SK-MEL-5 (cell line): ENCODE data around the gene DLGAP3. TPM values are rescaled to one million over a fixed set of nuclear protein-coding genes. Genes with fewer than 3 reads are reported as not detected.
A peak's percentile ranks its signal among the peaks of the same experiment; 100 is the strongest.

Experiments
- DNase-seq: peaks from one replicate; pipeline ENCODE4 v3.0.0-alpha.2; 2016; ENCODE audit warnings: low read depth, low spot score
- in situ Hi-C: cut with HindIII; loops from 2 replicates; pipeline ENCODE4 v1.10.0; 2016; ENCODE audit warnings: low sequenced_read_pairs, high pct_unique_total_duplicates, low pct_unique_long_range_greater_than_20kb
- total RNA-seq: library from RNA; depleted of rRNA; stranded (reverse); fragments of >200 nt; shearing (Covaris generic); gene quantifications from 2 replicates; pipeline ENCODE4 v1.2.3, GENCODE V29; 2014

DLGAP3 gene
- total RNA-seq, 1 experiment from 2014 or later = 1.8 TPM

GRCh38 chr1:34884961-34885360, 44.5 kb downstream of the DLGAP3 start:
- in situ Hi-C loops = no loop called here
- no peak for DNase-seq

GRCh38 chr1:34884536-34884935, 44.9 kb downstream of the DLGAP3 start:
- no peak for DNase-seq

GRCh38 chr1:34879230-34879629, 50.2 kb downstream of the DLGAP3 start:
- in situ Hi-C loops = no loop called here
- no peak for DNase-seq

More at GRCh38 chr1:34884536-34884935, 44.9 kb downstream of the DLGAP3 start:
- in situ Hi-C loops = no loop called here

- in situ Hi-C loops = no loop called here
- DNase-seq = no peak
Measured at GRCh38 chr1:34876406-34876805, 53.0 kb downstream of the DLGAP3 start.

GRCh38 chr1:34874296-34874952, 55.0 kb downstream of the DLGAP3 start:
- no peak for DNase-seq
- in situ Hi-C loops = no loop called here

- DNase-seq = no peak
- in situ Hi-C loops = no loop called here
Measured at GRCh38 chr1:34872133-34872503, 57.3 kb downstream of the DLGAP3 start.

- in situ Hi-C loops = no loop called here
- no peak for DNase-seq
Measured at GRCh38 chr1:34871443-34872132, 57.9 kb downstream of the DLGAP3 start.

- in situ Hi-C loops = no loop called here
- no peak for DNase-seq
Measured at GRCh38 chr1:34870395-34870794, 59.1 kb downstream of the DLGAP3 start.

- DNase-seq = no peak
- in situ Hi-C loops = no loop called here
Measured at GRCh38 chr1:34869760-34870159, 59.7 kb downstream of the DLGAP3 start.

GRCh38 chr1:34868230-34869049, 61.0 kb downstream of the DLGAP3 start:
- DNase-seq = no peak
- in situ Hi-C loops = no loop called here

- DNase-seq = no peak
- in situ Hi-C loops = no loop called here
Measured at GRCh38 chr1:34867415-34867814, 62.0 kb downstream of the DLGAP3 start.

- in situ Hi-C loops = no loop called here
- DNase-seq = no peak
Measured at GRCh38 chr1:34866762-34867109, 62.7 kb downstream of the DLGAP3 start.

- in situ Hi-C loops = no loop called here
Measured at GRCh38 chr1:34865981-34866761, 63.3 kb downstream of the DLGAP3 start.

GRCh38 chr1:34865573-34865972, 63.9 kb downstream of the DLGAP3 start:
- in situ Hi-C loops = no loop called here
- no peak for DNase-seq

More at GRCh38 chr1:34865981-34866761, 63.3 kb downstream of the DLGAP3 start:
- peak; percentile 72 for DNase-seq

- in situ Hi-C loops = no loop called here
- no peak for DNase-seq
Measured at GRCh38 chr1:34864759-34865158, 64.7 kb downstream of the DLGAP3 start.

- in situ Hi-C loops = no loop called here
- DNase-seq = no peak
Measured at GRCh38 chr1:34863501-34863900, 65.9 kb downstream of the DLGAP3 start.

- peak; percentile 94 for DNase-seq
- in situ Hi-C loops = no loop called here
Measured at GRCh38 chr1:34859446-34860200, 69.8 kb downstream of the DLGAP3 start, which contains the start of gene SMIM12. Gene SMIM12, minus strand, starts transcription at chr1:34859749. Its CDS starts 3,772 bp downstream, at chr1:34855977.
